ENCODE results near the gene SPOCK1. TPM values are rescaled to one million over a fixed set of nuclear protein-coding genes. Genes with fewer than 3 reads are reported as not detected.

The SPOCK1 gene
- total and polyA plus RNA-seq, 2 of the 4 experiments (the other 2 are of a cell fraction): 5.0 to 20.3 TPM

DNA sequence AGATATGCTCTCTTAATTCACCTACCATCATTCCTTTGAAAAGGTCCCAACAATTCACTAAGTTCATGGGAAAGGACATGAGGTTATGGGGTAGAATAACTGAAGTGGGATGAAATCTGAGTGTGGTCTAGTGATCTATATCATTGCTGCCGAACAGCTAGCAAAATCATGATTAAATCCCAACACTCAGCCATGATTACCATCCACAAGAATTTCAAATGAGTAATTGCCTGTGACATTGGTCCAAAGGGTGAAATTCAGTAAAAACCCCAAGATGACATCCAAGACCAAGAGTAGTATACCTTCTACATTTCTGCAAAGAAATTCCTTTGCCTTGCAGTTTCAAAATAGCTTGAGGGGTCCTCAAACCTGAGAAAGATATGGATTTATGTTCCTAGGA lies 225.6 kb downstream of the SPOCK1 start:
- no peak overlapping the region for H3K27ac ChIP-seq (ENCODE audit: insufficient read depth, low read length)
- POLR2A ChIA-PET (ENCODE audit: unreplicated experiment): no interaction called here

More for the DNA sequence above, 225.6 kb downstream of the SPOCK1 start:
- Histone ChIP-seq H3K9me3 (ENCODE audit: control insufficient read depth, insufficient read depth, low read length) (no peaks in the 10 kb centered on the region), H3K9ac (ENCODE audit: low read depth, low read length) (no peak overlapping the region), H3K27me3 (ENCODE audit: control insufficient read depth, insufficient read depth, low read length) (no peaks in the 10 kb centered on the region), H3K4me3 (ENCODE audit: insufficient read depth, low read depth, low read length) (no peak overlapping the region), H3K36me3 (ENCODE audit: control insufficient read depth, insufficient read depth, low read length) (no peaks in the 10 kb centered on the region), H3K14ac (replicated peaks; ENCODE audit: low read depth, low read length) (no peak overlapping the region), H2AK5ac (ENCODE audit: low read depth, low read length) (no peak overlapping the region), H3K23ac (ENCODE audit: low read depth, low read length) (no peak overlapping the region), H2BK20ac (ENCODE audit: low read depth, low read length) (no peak overlapping the region), H3K4me2 (ENCODE audit: low read depth, low read length) (no peak overlapping the region), H2BK15ac (ENCODE audit: low read depth, low read length) (no peak overlapping the region), H3K79me1 (ENCODE audit: low read depth in 1 of 2, low read length in 2 of 2) (no peaks in the 10 kb centered on the region), H2AFZ (replicated peaks; ENCODE audit: low read length, poor library complexity) (no peak overlapping the region), H3K9me1 (ENCODE audit: insufficient read depth, low read length) (no peaks in the 10 kb centered on the region), H3K56ac (ENCODE audit: extremely low read depth, insufficient read depth, low read length) (no peak overlapping the region), H3K18ac (ENCODE audit: low read depth, low read length) (no peak overlapping the region), H3K4me1 (ENCODE audit: control insufficient read depth, insufficient read depth, low read length) (no peaks in the 10 kb centered on the region), H4K5ac (ENCODE audit: low read depth, low read length) (no peak overlapping the region), H4K8ac (ENCODE audit: low read depth in 2 of 2, low read length in 2 of 2) (no peak overlapping the region), H4K20me1 (ENCODE audit: insufficient read depth, low read length) (no peaks in the 10 kb centered on the region), H2AK9ac (replicated peaks; ENCODE audit: low read depth, low read length, poor library complexity) (no peak overlapping the region), H3K4ac (ENCODE audit: low read depth, low read length) (no peak overlapping the region), H4K91ac (ENCODE audit: insufficient read depth, low read depth, low read length) (no peak overlapping the region), H2BK120ac (ENCODE audit: low read depth, low read length) (no peak overlapping the region), H2BK5ac (ENCODE audit: low read depth, low read length, poor library complexity, severe bottlenecking) (no peak overlapping the region)
- BruUV-seq (replicated peaks): no TSS peak
- dilution Hi-C loops (cut with HindIII; ENCODE audit: low sequenced_read_pairs, unreplicated experiment) (no loop called here), in situ Hi-C loops (cut with MboI; ENCODE audit: low sequenced_read_pairs) (no loop called here), intact Hi-C loops (cut with micrococcal nuclease) (no loop called here)
- ATAC-seq (ENCODE audit: low read depth): no peak
- no peak for DNase-seq
- TF ChIP-seq MAZ (IDR thresholded peaks at IDR 0.05; ENCODE audit: borderline replicate concordance, low read depth, low read length) (no peak), CEBPB (IDR thresholded peaks at IDR 0.05; ENCODE audit: low read depth, low read length) (no peak), CHD1 (IDR thresholded peaks at IDR 0.05; ENCODE audit: low read depth, low read length) (no peak), MXI1 (IDR thresholded peaks at IDR 0.05; ENCODE audit: borderline replicate concordance, low read depth, low read length) (no peak), POLR2A (IDR thresholded peaks at IDR 0.05; ENCODE audit: low read depth, low read length) (no peak), RAD21 (IDR thresholded peaks at IDR 0.05; ENCODE audit: low read length) (no peak), RFX5 (IDR thresholded peaks at IDR 0.05; ENCODE audit: low read depth, low read length) (no peak), RCOR1 (IDR thresholded peaks at IDR 0.05; ENCODE audit: insufficient replicate concordance, low read length) (no peak), MAFK (IDR thresholded peaks at IDR 0.05; ENCODE audit: low read depth, low read length) (no peak), FOS (IDR thresholded peaks at IDR 0.05; ENCODE audit: low read depth, low read length) (no peak), USF2 (IDR thresholded peaks at IDR 0.05; ENCODE audit: low read depth, low read length) (no peak), NFE2L2 (IDR thresholded peaks at IDR 0.05; ENCODE audit: low read depth, low read length) (no peak), BHLHE40 (IDR thresholded peaks at IDR 0.05; ENCODE audit: low read depth, low read length) (no peak), SMC3 (IDR thresholded peaks at IDR 0.05; ENCODE audit: low read depth, low read length) (no peak)
- TF ChIP-seq, protein P1, sequence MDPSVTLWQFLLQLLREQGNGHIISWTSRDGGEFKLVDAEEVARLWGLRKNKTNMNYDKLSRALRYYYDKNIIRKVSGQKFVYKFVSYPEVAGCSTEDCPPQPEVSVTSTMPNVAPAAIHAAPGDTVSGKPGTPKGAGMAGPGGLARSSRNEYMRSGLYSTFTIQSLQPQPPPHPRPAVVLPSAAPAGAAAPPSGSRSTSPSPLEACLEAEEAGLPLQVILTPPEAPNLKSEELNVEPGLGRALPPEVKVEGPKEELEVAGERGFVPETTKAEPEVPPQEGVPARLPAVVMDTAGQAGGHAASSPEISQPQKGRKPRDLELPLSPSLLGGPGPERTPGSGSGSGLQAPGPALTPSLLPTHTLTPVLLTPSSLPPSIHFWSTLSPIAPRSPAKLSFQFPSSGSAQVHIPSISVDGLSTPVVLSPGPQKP (IDR thresholded peaks at IDR 0.05; ENCODE audit: borderline replicate concordance, low read depth, low read length): no peak
- TF ChIP-seq, protein P2, sequence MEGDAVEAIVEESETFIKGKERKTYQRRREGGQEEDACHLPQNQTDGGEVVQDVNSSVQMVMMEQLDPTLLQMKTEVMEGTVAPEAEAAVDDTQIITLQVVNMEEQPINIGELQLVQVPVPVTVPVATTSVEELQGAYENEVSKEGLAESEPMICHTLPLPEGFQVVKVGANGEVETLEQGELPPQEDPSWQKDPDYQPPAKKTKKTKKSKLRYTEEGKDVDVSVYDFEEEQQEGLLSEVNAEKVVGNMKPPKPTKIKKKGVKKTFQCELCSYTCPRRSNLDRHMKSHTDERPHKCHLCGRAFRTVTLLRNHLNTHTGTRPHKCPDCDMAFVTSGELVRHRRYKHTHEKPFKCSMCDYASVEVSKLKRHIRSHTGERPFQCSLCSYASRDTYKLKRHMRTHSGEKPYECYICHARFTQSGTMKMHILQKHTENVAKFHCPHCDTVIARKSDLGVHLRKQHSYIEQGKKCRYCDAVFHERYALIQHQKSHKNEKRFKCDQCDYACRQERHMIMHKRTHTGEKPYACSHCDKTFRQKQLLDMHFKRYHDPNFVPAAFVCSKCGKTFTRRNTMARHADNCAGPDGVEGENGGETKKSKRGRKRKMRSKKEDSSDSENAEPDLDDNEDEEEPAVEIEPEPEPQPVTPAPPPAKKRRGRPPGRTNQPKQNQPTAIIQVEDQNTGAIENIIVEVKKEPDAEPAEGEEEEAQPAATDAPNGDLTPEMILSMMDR (conservative IDR thresholded peaks at IDR 0.05; ENCODE audit: low read depth, low read length): no peak
- CTCF ChIA-PET: no interaction called here
- WGBS, 2 experiments (ENCODE audit: extremely low coverage in 2 of 2, insufficient read length in 1 of 2): no CpG with 5 or more reads among the region's 1 CpG

Measured in IMR-90 (cell line).